Activated T-helper 2 cell treated with anti-CD3 and anti-CD28 coated beads, Interferon-gamma antibody, Interleukin-2, Interleukin-4, amounts not matched to agents 10 μg/mL and 5 μg/mL and 100 μg/mL, durations not matched to agents 14 hours and 24 hours and 36 hours (primary cell): ENCODE data around the gene CFAP97D2. TPM values are rescaled to one million over a fixed set of nuclear protein-coding genes. Genes with fewer than 3 reads are reported as not detected.
"Not testable (repeated sequence)": the region's sequence is repeated elsewhere in the genome, so short reads cannot be mapped to it uniquely, and the experiment has no call there.

Source experiments
- DNase-seq: peaks from one replicate; pipeline ENCODE4 v3.0.0; 2021; ENCODE audit warnings: low spot score
- H3K27ac Mint-ChIP-seq: one replicate; pipeline ENCODE4 v1.8.0; 2021; ENCODE audit warnings: mixed read lengths
- H3K27me3 Mint-ChIP-seq: one replicate; pipeline ENCODE4 v1.8.0; 2021; ENCODE audit warnings: low read depth, mixed read lengths
- H3K36me3 Mint-ChIP-seq: one replicate; pipeline ENCODE4 v1.8.0; 2021; ENCODE audit warnings: low read depth, mixed read lengths
- H3K4me1 Mint-ChIP-seq: one replicate; pipeline ENCODE4 v1.8.0; 2021; ENCODE audit warnings: low read depth, mixed read lengths
- H3K4me3 Mint-ChIP-seq: one replicate; pipeline ENCODE4 v1.8.0; 2021; ENCODE audit warnings: low read depth, mild to moderate bottlenecking, moderate library complexity, mixed read lengths
- H3K9me3 Mint-ChIP-seq: one replicate; pipeline ENCODE4 v1.8.0; 2021; ENCODE audit warnings: mixed read lengths
- intact Hi-C: fragments of 100-400 bp; cut with micrococcal nuclease; formaldehyde crosslinking; loops from one replicate; pipeline ENCODE4 v1.15.1; 2023
- total RNA-seq: library from RNA; stranded (reverse); gene quantifications from 2 replicates; pipeline ENCODE4 v1.2.3, GENCODE V29; 2022

The CFAP97D2 gene
- total RNA-seq, 1 donor from 2014 or later: not detected

- DNase-seq: no peak
- Mint-ChIP-seq H3K4me1 (no peaks in the 10 kb centered on the region), H3K36me3 (no peaks in the 10 kb centered on the region), H3K9me3 (peaks cover 10% of the 10 kb centered on the region), H3K4me3 (no peak overlapping the region), H3K27ac (no peak overlapping the region), H3K27me3 (peaks cover 13% of the 10 kb centered on the region)
- intact Hi-C loops: no loop called here
Observed at GRCh38 chr13:114167885-114168284, 11.2 kb upstream of the CFAP97D2 start.

- DNase-seq: no peak
- no peak overlapping the region for H3K4me3 Mint-ChIP-seq
- no peaks in the 10 kb centered on the region for H3K4me1 Mint-ChIP-seq
- H3K27ac Mint-ChIP-seq: no peak overlapping the region
- H3K36me3 Mint-ChIP-seq: peaks cover 3% of the 10 kb centered on the region
- peaks cover 9% of the 10 kb centered on the region for H3K27me3 Mint-ChIP-seq
- intact Hi-C loops: no loop called here
- H3K9me3 Mint-ChIP-seq: peaks cover 31% of the 10 kb centered on the region
Observed at GRCh38 chr13:114173272-114173671, 5.8 kb upstream of the CFAP97D2 start.

GRCh38 chr13:114173745-114174144 is 5.3 kb upstream of the CFAP97D2 start:
- Mint-ChIP-seq H3K36me3 (peaks cover 3% of the 10 kb centered on the region), H3K27ac (no peak overlapping the region), H3K4me1 (no peaks in the 10 kb centered on the region), H3K27me3 (peaks cover 13% of the 10 kb centered on the region), H3K9me3 (peaks cover 31% of the 10 kb centered on the region), H3K4me3 (no peak overlapping the region)
- no peak for DNase-seq
- intact Hi-C loops: no loop called here

- Mint-ChIP-seq H3K4me3 (no peak overlapping the region), H3K9me3 (peaks cover 31% of the 10 kb centered on the region), H3K27ac (no peak overlapping the region), H3K27me3 (peaks cover 9% of the 10 kb centered on the region), H3K4me1 (no peaks in the 10 kb centered on the region), H3K36me3 (peaks cover 3% of the 10 kb centered on the region)
- no peak for DNase-seq
- intact Hi-C loops: no loop called here
Observed at GRCh38 chr13:114174529-114174961, 4.5 kb upstream of the CFAP97D2 start.

GRCh38 chr13:114176359-114176902 is 2.6 kb upstream of the CFAP97D2 start:
- H3K36me3 Mint-ChIP-seq, H3K4me3 Mint-ChIP-seq, H3K27me3 Mint-ChIP-seq, H3K27ac Mint-ChIP-seq, intact Hi-C loops, H3K4me1 Mint-ChIP-seq, DNase-seq: not testable (repeated sequence)
- H3K9me3 Mint-ChIP-seq: peaks cover 31% of the 10 kb centered on the region

- Mint-ChIP-seq H3K27me3 (peaks cover 9% of the 10 kb centered on the region), H3K4me3 (no peak overlapping the region), H3K27ac (no peak overlapping the region), H3K9me3 (peaks cover 25% of the 10 kb centered on the region), H3K36me3 (peaks cover 3% of the 10 kb centered on the region), H3K4me1 (peaks cover 2% of the 10 kb centered on the region)
- intact Hi-C loops: no loop called here
- no peak for DNase-seq
Observed at GRCh38 chr13:114177245-114178010, 1.6 kb upstream of the CFAP97D2 start.

GRCh38 chr13:114185182-114185971 is 6.3 kb downstream of the CFAP97D2 start:
- H3K4me3 Mint-ChIP-seq: no peak overlapping the region
- no peak for DNase-seq

GRCh38 chr13:114194853-114195252 is 15.8 kb downstream of the CFAP97D2 start:
- Mint-ChIP-seq H3K4me3 (no peak overlapping the region), H3K9me3 (peaks cover 6% of the 10 kb centered on the region), H3K36me3 (no peaks in the 10 kb centered on the region), H3K27ac (no peak overlapping the region), H3K27me3 (peaks cover 15% of the 10 kb centered on the region), H3K4me1 (peaks cover 6% of the 10 kb centered on the region)
- intact Hi-C loops: no loop called here
- DNase-seq: no peak

More at GRCh38 chr13:114185182-114185971, 6.3 kb downstream of the CFAP97D2 start:
- H3K27me3 Mint-ChIP-seq: peaks cover 9% of the 10 kb centered on the region
- peaks cover 29% of the 10 kb centered on the region for H3K9me3 Mint-ChIP-seq
- H3K4me1 Mint-ChIP-seq: peaks cover 1% of the 10 kb centered on the region
- intact Hi-C loops: no loop called here
- no peaks in the 10 kb centered on the region for H3K36me3 Mint-ChIP-seq
- no peak overlapping the region for H3K27ac Mint-ChIP-seq

- peaks cover 5% of the 10 kb centered on the region for H3K27me3 Mint-ChIP-seq
- H3K4me3 Mint-ChIP-seq: no peak overlapping the region
- H3K27ac Mint-ChIP-seq: no peak overlapping the region
- no peak for DNase-seq
- H3K9me3 Mint-ChIP-seq: no peaks in the 10 kb centered on the region
- intact Hi-C loops: no loop called here
- H3K36me3 Mint-ChIP-seq: no peaks in the 10 kb centered on the region
- peaks cover 6% of the 10 kb centered on the region for H3K4me1 Mint-ChIP-seq
Observed at GRCh38 chr13:114196629-114197028, 17.6 kb downstream of the CFAP97D2 start.

- intact Hi-C loops: no loop called here
- Mint-ChIP-seq H3K27ac (no peak overlapping the region), H3K4me3 (no peak overlapping the region), H3K4me1 (peaks cover 6% of the 10 kb centered on the region), H3K27me3 (peaks cover 5% of the 10 kb centered on the region), H3K36me3 (no peaks in the 10 kb centered on the region), H3K9me3 (no peaks in the 10 kb centered on the region)
- DNase-seq: no peak
Observed at GRCh38 chr13:114198556-114198955, 19.5 kb downstream of the CFAP97D2 start.

GRCh38 chr13:114199526-114199925 is 20.5 kb downstream of the CFAP97D2 start:
- H3K27ac Mint-ChIP-seq, H3K9me3 Mint-ChIP-seq, DNase-seq, H3K4me1 Mint-ChIP-seq, H3K27me3 Mint-ChIP-seq, H3K4me3 Mint-ChIP-seq, H3K36me3 Mint-ChIP-seq, intact Hi-C loops: not testable (repeated sequence)

- Mint-ChIP-seq H3K27ac (no peak overlapping the region), H3K36me3 (no peaks in the 10 kb centered on the region), H3K4me3 (no peak overlapping the region), H3K27me3 (peaks cover 5% of the 10 kb centered on the region), H3K4me1 (peaks cover 7% of the 10 kb centered on the region), H3K9me3 (no peaks in the 10 kb centered on the region)
- intact Hi-C loops: no loop called here
- no peak for DNase-seq
Observed at GRCh38 chr13:114199954-114200353, 20.9 kb downstream of the CFAP97D2 start.

- Mint-ChIP-seq H3K4me1 (peaks cover 4% of the 10 kb centered on the region), H3K4me3 (no peak overlapping the region), H3K27me3 (peaks cover 5% of the 10 kb centered on the region), H3K9me3 (no peaks in the 10 kb centered on the region), H3K27ac (no peak overlapping the region), H3K36me3 (no peaks in the 10 kb centered on the region)
- no peak for DNase-seq
- intact Hi-C loops: no loop called here
Observed at GRCh38 chr13:114200399-114200911, 21.4 kb downstream of the CFAP97D2 start.
